GM12874 (cell line): ENCODE results near the gene GREB1.

Experiments
- TF ChIP-seq, protein P1 (sequence below): IDR thresholded peaks from 2 replicates; pipeline ENCODE4 v1.5.1; 2011; ENCODE audit warnings: low read depth, mild to moderate bottlenecking, control low read depth, low read length, moderate library complexity; ENCODE audit not compliant: insufficient read depth

The GREB1 gene

DNA sequence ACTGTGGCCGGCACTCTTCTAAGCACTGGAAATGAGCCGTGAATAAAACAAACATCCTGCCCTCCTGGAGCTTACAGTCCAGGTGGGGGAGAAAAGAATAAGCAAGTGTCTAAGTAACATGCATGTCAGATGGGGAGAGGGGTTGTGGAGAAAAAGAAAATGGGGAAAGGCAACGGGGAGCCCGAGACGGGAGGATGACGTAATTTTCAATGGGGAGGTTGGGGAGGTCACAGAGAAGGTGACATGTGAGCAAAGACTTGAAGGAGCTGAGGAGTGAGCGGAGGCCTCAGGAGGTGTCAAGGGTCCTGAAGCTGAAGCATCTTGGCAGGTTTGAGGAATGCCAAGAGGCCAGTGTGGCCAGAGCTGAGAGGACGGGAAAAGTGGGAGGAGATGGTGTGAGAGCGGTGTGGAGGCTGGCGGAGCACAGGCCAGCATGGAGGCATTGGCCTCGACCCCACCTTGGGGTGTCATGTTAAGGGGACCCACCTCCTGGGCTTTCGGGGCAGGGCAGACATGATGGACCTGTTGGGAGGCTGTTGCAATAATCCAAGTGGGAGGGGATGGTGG, 151.1 kb downstream of the GREB1 start:
- TF ChIP-seq, protein P1, sequence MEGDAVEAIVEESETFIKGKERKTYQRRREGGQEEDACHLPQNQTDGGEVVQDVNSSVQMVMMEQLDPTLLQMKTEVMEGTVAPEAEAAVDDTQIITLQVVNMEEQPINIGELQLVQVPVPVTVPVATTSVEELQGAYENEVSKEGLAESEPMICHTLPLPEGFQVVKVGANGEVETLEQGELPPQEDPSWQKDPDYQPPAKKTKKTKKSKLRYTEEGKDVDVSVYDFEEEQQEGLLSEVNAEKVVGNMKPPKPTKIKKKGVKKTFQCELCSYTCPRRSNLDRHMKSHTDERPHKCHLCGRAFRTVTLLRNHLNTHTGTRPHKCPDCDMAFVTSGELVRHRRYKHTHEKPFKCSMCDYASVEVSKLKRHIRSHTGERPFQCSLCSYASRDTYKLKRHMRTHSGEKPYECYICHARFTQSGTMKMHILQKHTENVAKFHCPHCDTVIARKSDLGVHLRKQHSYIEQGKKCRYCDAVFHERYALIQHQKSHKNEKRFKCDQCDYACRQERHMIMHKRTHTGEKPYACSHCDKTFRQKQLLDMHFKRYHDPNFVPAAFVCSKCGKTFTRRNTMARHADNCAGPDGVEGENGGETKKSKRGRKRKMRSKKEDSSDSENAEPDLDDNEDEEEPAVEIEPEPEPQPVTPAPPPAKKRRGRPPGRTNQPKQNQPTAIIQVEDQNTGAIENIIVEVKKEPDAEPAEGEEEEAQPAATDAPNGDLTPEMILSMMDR, result no peak

DNA sequence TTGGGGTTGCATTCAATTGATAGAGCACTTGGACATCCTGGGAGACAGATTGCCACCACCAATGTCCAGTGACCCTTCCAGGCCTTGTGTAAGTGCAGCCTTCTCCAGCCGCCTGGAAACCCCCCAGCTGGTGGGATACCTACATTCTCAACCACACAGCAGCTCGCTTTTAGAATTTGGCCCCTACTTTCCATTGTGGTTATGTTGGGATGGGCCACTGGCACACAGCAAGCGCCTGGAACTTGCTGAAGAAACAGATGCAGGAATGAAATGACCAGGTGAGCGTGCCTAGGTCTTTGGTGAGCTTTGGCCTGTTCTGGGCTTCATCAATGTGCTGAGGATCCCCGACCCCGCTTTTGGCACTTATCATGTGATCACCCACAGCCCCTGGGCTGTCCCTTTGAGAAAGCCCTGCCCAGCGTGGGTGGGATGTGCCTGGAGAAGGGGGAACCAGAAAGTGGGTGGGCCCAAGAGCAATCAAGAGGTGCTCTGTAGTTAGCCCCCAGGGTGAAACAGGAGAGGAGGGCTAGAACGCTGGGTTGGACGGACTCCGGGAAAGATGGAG, 152.1 kb downstream of the GREB1 start:
- TF ChIP-seq, protein P1, result no peak

DNA sequence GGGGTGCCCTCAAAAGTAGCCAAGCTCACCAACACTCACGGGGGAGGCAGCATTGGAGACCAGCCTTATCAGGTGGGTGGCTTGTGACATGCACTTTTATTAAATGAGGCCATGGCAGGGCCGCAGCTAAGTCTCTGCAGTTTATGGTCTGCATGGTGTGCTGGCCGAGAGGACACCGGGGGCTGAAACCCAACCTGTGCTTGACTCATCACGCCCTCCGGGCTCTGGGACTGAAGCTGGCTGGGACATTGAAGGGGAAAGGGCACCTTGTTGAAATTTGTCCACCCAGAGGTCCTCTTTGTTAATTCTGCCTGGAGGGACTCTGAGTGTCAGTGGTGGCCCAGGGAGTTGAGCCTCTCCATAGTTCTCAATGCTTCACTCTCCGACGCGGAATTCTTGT, 153.9 kb downstream of the GREB1 start:
- TF ChIP-seq, protein P1, result no peak

DNA sequence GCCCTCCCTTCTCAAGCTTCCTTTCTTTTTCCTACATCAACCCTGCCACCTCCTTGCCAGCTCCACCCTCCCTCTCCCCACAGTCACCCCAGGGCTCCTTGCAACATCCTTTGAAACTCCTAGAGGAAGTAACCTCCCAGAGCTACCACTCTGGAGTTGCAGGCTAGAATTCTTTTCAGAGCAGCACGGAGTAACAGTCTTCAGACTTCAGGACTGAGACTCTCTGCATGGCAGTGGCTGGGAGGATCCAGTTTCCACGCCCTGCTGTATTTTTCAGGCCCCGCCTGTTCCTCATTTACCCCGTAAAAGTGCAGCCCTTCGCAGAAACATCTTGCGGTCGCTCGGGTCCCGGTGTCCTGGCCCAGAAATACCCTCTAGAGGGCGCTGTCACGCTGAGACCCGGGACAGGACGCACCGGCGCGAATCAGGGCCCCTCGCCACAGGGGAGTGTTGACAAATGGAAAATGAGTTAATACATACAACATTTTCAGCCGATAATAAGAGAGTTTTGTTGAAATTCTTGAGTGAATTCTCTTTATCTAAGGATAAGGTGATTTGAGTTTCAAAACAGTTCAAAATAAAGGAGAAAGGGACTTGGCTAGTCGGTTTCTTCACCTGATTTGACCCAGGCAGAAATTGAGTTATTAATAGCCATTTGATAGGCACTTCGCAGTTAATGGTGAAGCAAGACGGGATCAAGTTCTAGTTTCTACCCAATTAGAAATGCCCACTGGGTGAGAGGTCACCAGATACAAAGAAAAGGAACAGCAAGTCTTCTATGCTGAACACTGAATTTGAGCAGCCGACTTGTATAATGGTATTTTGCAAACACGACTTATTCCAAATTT, 154.6 kb downstream of the GREB1 start:
- TF ChIP-seq, protein P1, result peak; percentile 77

DNA sequence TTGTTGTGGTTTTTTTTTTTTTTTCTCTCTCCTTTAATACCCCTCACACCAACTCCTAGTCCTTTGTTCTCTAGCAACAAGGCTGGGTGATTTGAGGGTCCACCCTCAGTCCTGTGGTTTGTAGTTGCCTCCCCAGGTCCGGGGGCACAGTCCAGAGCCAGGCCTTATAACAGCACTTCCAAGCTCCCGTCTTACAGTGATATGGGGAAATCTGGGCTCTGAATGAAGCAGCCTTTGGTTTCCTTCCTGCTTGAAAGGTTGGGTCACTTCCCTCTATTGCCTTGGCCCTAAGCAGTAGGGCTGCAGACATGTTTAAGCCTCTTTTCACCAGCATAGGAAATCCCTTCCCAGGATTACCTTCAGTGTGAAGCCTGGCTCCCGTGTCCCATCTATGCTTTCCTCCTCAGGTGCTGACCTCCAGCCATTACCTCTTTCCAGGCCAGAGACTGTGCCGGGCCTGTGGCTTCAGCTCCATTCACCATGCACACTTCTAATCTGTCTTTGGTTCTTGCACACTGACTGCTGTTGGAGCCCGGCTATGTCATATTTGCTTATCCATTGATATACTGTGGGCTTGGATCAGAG, 157.3 kb downstream of the GREB1 start:
- TF ChIP-seq, protein P1, result no peak
